ENCODE results near the gene PLXDC2.
"Not testable (repeated sequence)": the region's sequence is repeated elsewhere in the genome, so short reads cannot be mapped to it uniquely, and the experiment has no call there.

The PLXDC2 gene

GRCh38 chr10:20040012-20040411 lies 223.8 kb downstream of the PLXDC2 start:
- DNase-seq = no peak

GRCh38 chr10:20041931-20042330 lies 225.7 kb downstream of the PLXDC2 start:
- DNase-seq = no peak

- not testable (repeated sequence) for DNase-seq
These were observed 228.9 kb downstream of the PLXDC2 start for GRCh38 chr10:20045100-20045499.

- no peak for DNase-seq
These were observed 231.9 kb downstream of the PLXDC2 start for GRCh38 chr10:20048161-20048560.

- DNase-seq = no peak
These were observed 241.9 kb downstream of the PLXDC2 start for GRCh38 chr10:20058135-20058534.

GRCh38 chr10:20059084-20059835 lies 243.0 kb downstream of the PLXDC2 start:
- DNase-seq = peak in 1 of 51 donors; percentile 24

- no peak for DNase-seq
These were observed 249.6 kb downstream of the PLXDC2 start for GRCh38 chr10:20065814-20066213.

GRCh38 chr10:20073167-20073566 lies 256.9 kb downstream of the PLXDC2 start:
- DNase-seq = no peak

- DNase-seq = no peak
These were observed 259.5 kb downstream of the PLXDC2 start for GRCh38 chr10:20075713-20076112.

- DNase-seq = no peak
These were observed 268.2 kb downstream of the PLXDC2 start for GRCh38 chr10:20084451-20084850.

- DNase-seq = no peak
These were observed 268.9 kb downstream of the PLXDC2 start for GRCh38 chr10:20085115-20085514.

- no peak for DNase-seq
These were observed 271.1 kb downstream of the PLXDC2 start for GRCh38 chr10:20087353-20087752.

GRCh38 chr10:20088061-20088701 lies 271.9 kb downstream of the PLXDC2 start:
- no peak for DNase-seq

GRCh38 chr10:20089879-20090278 lies 273.6 kb downstream of the PLXDC2 start:
- DNase-seq = no peak

- no peak for DNase-seq
These were observed 274.6 kb downstream of the PLXDC2 start for GRCh38 chr10:20090831-20091230.

GRCh38 chr10:20091698-20092097 lies 275.5 kb downstream of the PLXDC2 start:
- no peak for DNase-seq

- no peak for DNase-seq
These were observed 277.4 kb downstream of the PLXDC2 start for GRCh38 chr10:20093600-20093999.

GRCh38 chr10:20094226-20094976 lies 278.2 kb downstream of the PLXDC2 start:
- no peak for DNase-seq

- DNase-seq = peak in 1 of 51 donors; percentile 31
These were observed 283.9 kb downstream of the PLXDC2 start for GRCh38 chr10:20100171-20100570.

GRCh38 chr10:20105236-20105635 lies 289.0 kb downstream of the PLXDC2 start:
- DNase-seq = no peak

GRCh38 chr10:20105931-20106330 lies 289.7 kb downstream of the PLXDC2 start:
- no peak for DNase-seq

- no peak for DNase-seq
These were observed 291.8 kb downstream of the PLXDC2 start for GRCh38 chr10:20108021-20108420.

Measured in hypothalamus (tissue), 51 donors.